Measurements from ENCODE around the gene SHOC2.

Gene SHOC2

DNA sequence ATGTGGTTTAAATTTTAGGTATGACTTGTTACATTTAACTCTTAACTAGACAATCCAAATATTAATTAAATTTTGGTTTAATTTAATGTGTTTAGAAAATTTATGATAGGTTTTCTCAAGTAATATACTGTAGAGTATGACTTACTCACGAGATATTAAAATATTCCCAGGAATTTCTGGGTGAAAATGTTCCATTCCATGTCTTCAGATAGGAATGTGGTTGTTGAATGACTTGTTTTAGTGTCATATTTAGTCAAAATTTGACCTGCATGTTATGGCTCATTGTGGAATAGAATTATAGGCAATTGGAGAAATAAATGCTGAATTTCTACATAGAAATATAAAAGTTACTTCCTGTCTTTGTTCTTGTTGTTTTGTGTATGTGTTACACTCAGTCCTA is 46.7 kb downstream of the SHOC2 start:
- Histone ChIP-seq H3K27ac (ENCODE audit: low read depth, low read length) (no peak overlapping the region), H3K4me3 (ENCODE audit: low read depth in 1 of 2, low read length in 2 of 2) (no peak overlapping the region), H3K9me3 (ENCODE audit: control insufficient read depth in 1 of 2, low read length in 2 of 2) (no peaks in the 10 kb centered on the region), H3K36me3 (ENCODE audit: control insufficient read depth in 1 of 2, insufficient read depth in 2 of 2, low read length in 2 of 2) (no peaks in the 10 kb centered on the region), H3K27me3 (ENCODE audit: control insufficient read depth in 1 of 2, insufficient read depth in 2 of 2, low read length in 2 of 2) (no peaks in the 10 kb centered on the region), H3K4me1 (ENCODE audit: control insufficient read depth in 1 of 2, insufficient read depth in 2 of 2, low read length in 2 of 2) (no peaks in the 10 kb centered on the region), H3K9ac (ENCODE audit: low read depth in 1 of 2, low read length in 2 of 2) (no peak overlapping the region)

- Histone ChIP-seq H3K4me1 (ENCODE audit: control insufficient read depth in 1 of 2, insufficient read depth in 2 of 2, low read length in 2 of 2) (no peaks in the 10 kb centered on the region), H3K4me3 (ENCODE audit: low read depth in 1 of 2, low read length in 2 of 2) (no peak overlapping the region), H3K36me3 (ENCODE audit: control insufficient read depth in 1 of 2, insufficient read depth in 2 of 2, low read length in 2 of 2) (no peaks in the 10 kb centered on the region), H3K27ac (ENCODE audit: low read depth, low read length) (no peak overlapping the region), H3K9me3 (ENCODE audit: control insufficient read depth in 1 of 2, low read length in 2 of 2) (no peaks in the 10 kb centered on the region), H3K27me3 (ENCODE audit: control insufficient read depth in 1 of 2, insufficient read depth in 2 of 2, low read length in 2 of 2) (no peaks in the 10 kb centered on the region), H3K9ac (ENCODE audit: low read depth in 1 of 2, low read length in 2 of 2) (no peak overlapping the region)
Measured at GRCh38 chr10:110967009-110967630, 47.7 kb downstream of the SHOC2 start.

GRCh38 chr10:110967645-110968044 is 48.2 kb downstream of the SHOC2 start:
- H3K27me3 ChIP-seq (ENCODE audit: control insufficient read depth in 1 of 2, insufficient read depth in 2 of 2, low read length in 2 of 2), result no peaks in the 10 kb centered on the region

GRCh38 chr10:110969183-110969582 is 49.8 kb downstream of the SHOC2 start:
- no peak overlapping the region for H3K4me3 ChIP-seq (ENCODE audit: low read depth in 1 of 2, low read length in 2 of 2)
- no peak overlapping the region for H3K9ac ChIP-seq (ENCODE audit: low read depth in 1 of 2, low read length in 2 of 2)
- H3K9me3 ChIP-seq (ENCODE audit: control insufficient read depth in 1 of 2, low read length in 2 of 2), result no peaks in the 10 kb centered on the region
- no peaks in the 10 kb centered on the region for H3K36me3 ChIP-seq (ENCODE audit: control insufficient read depth in 1 of 2, insufficient read depth in 2 of 2, low read length in 2 of 2)
- no peak overlapping the region for H3K27ac ChIP-seq (ENCODE audit: low read depth, low read length)
- no peaks in the 10 kb centered on the region for H3K27me3 ChIP-seq (ENCODE audit: control insufficient read depth in 1 of 2, insufficient read depth in 2 of 2, low read length in 2 of 2)
- no peaks in the 10 kb centered on the region for H3K4me1 ChIP-seq (ENCODE audit: control insufficient read depth in 1 of 2, insufficient read depth in 2 of 2, low read length in 2 of 2)

More at GRCh38 chr10:110967645-110968044, 48.2 kb downstream of the SHOC2 start:
- no peaks in the 10 kb centered on the region for H3K9me3 ChIP-seq (ENCODE audit: control insufficient read depth in 1 of 2, low read length in 2 of 2)
- H3K9ac ChIP-seq (ENCODE audit: low read depth in 1 of 2, low read length in 2 of 2), result no peak overlapping the region
- H3K4me1 ChIP-seq (ENCODE audit: control insufficient read depth in 1 of 2, insufficient read depth in 2 of 2, low read length in 2 of 2), result no peaks in the 10 kb centered on the region
- H3K36me3 ChIP-seq (ENCODE audit: control insufficient read depth in 1 of 2, insufficient read depth in 2 of 2, low read length in 2 of 2), result no peaks in the 10 kb centered on the region
- H3K4me3 ChIP-seq (ENCODE audit: low read depth in 1 of 2, low read length in 2 of 2), result no peak overlapping the region
- no peak overlapping the region for H3K27ac ChIP-seq (ENCODE audit: low read depth, low read length)

DNA sequence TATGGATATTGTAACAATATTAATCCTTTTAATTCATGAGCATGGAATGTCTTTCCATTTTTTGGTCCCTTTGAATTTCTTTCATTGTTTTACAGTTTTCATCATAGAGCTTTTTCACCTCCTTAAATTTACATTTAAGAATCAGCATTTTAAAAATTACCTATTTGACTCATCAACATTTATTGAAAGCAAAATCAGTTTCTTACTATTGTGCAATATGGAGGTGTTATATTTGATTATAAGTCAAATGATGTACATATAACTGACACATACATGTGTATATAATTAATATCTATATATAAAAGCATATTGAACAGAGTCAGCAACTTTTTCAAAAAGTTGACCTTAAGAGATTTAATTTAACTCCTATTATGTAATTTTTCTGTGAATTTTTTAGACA is 52.2 kb downstream of the SHOC2 start:
- Histone ChIP-seq H3K9ac (ENCODE audit: low read depth in 1 of 2, low read length in 2 of 2) (no peak overlapping the region), H3K27ac (ENCODE audit: low read depth, low read length) (no peak overlapping the region), H3K4me3 (ENCODE audit: low read depth in 1 of 2, low read length in 2 of 2) (no peak overlapping the region), H3K4me1 (ENCODE audit: control insufficient read depth in 1 of 2, insufficient read depth in 2 of 2, low read length in 2 of 2) (no peaks in the 10 kb centered on the region), H3K27me3 (ENCODE audit: control insufficient read depth in 1 of 2, insufficient read depth in 2 of 2, low read length in 2 of 2) (no peaks in the 10 kb centered on the region), H3K36me3 (ENCODE audit: control insufficient read depth in 1 of 2, insufficient read depth in 2 of 2, low read length in 2 of 2) (no peaks in the 10 kb centered on the region), H3K9me3 (ENCODE audit: control insufficient read depth in 1 of 2, low read length in 2 of 2) (no peaks in the 10 kb centered on the region)

DNA sequence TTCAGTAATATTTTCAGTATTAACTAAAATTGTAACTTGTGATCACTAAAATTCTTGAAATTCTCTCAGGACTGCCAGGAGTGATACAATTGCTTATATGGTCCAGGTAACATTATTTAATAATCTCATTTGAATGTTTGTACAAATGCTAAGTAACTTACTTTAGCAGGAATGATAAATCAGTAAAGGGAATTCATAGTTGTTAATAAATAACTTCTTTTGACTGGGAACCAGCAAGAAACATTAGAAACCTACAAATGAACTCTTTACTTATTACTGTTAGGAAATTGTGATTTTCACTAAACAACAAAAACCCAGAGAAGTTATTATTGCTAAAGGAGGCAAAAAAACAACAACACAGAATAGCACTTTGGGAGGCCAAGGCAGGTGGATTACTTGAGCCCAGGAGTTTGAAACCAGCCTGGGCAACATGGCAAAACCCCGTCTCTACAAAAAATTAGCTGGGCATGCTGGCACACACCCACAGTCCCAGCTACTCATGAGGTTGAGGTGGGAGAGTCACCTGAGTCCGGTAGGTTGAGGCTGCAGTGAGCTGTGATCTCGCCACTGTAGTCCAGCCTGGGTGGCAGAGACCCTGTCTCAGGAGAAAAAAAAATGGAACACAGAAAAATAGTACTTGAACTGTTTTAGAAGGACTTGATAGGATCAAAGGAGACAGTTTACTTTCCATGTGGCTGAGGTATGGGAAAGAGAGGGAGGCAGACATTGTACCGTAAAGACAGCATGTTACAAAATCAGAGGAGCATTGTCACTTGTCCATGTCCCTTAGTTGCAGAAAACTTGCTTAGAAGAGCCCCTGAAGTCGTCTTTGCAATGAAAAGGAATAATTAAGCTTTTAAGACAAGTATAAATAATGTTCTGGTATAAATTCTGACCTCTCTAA is 53.1 kb downstream of the SHOC2 start:
- Histone ChIP-seq H3K27ac (ENCODE audit: low read depth, low read length) (no peak overlapping the region), H3K36me3 (ENCODE audit: control insufficient read depth in 1 of 2, insufficient read depth in 2 of 2, low read length in 2 of 2) (no peaks in the 10 kb centered on the region), H3K9me3 (ENCODE audit: control insufficient read depth in 1 of 2, low read length in 2 of 2) (no peaks in the 10 kb centered on the region), H3K4me1 (ENCODE audit: control insufficient read depth in 1 of 2, insufficient read depth in 2 of 2, low read length in 2 of 2) (no peaks in the 10 kb centered on the region), H3K27me3 (ENCODE audit: control insufficient read depth in 1 of 2, insufficient read depth in 2 of 2, low read length in 2 of 2) (no peaks in the 10 kb centered on the region), H3K9ac (ENCODE audit: low read depth in 1 of 2, low read length in 2 of 2) (no peak overlapping the region), H3K4me3 (ENCODE audit: low read depth in 1 of 2, low read length in 2 of 2) (no peak overlapping the region)

DNA sequence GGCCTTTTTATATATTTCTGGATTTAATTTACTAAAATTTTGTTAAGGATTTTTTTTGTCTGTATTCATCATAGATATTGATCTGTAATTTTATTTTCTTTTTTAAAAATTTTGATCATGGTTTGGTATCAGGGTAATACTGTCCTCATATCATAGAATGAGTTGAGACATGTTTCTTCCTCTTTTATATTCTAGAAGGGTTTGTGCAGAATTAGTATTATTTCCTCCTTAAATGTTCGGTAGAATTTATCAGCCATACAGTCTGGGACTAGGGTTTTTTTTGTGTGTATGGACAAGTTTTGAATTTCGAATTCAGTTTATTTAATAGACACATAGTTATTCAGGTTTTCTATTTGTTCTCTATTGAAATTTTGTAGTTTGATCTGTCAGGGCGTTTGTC is 54.0 kb downstream of the SHOC2 start:
- no peak overlapping the region for H3K4me3 ChIP-seq (ENCODE audit: low read depth in 1 of 2, low read length in 2 of 2)
- H3K9ac ChIP-seq (ENCODE audit: low read depth in 1 of 2, low read length in 2 of 2), result no peak overlapping the region
- no peak overlapping the region for H3K27ac ChIP-seq (ENCODE audit: low read depth, low read length)
- H3K27me3 ChIP-seq (ENCODE audit: control insufficient read depth in 1 of 2, insufficient read depth in 2 of 2, low read length in 2 of 2), result no peaks in the 10 kb centered on the region
- no peaks in the 10 kb centered on the region for H3K9me3 ChIP-seq (ENCODE audit: control insufficient read depth in 1 of 2, low read length in 2 of 2)
- H3K36me3 ChIP-seq (ENCODE audit: control insufficient read depth in 1 of 2, insufficient read depth in 2 of 2, low read length in 2 of 2), result no peaks in the 10 kb centered on the region
- H3K4me1 ChIP-seq (ENCODE audit: control insufficient read depth in 1 of 2, insufficient read depth in 2 of 2, low read length in 2 of 2), result no peaks in the 10 kb centered on the region

DNA sequence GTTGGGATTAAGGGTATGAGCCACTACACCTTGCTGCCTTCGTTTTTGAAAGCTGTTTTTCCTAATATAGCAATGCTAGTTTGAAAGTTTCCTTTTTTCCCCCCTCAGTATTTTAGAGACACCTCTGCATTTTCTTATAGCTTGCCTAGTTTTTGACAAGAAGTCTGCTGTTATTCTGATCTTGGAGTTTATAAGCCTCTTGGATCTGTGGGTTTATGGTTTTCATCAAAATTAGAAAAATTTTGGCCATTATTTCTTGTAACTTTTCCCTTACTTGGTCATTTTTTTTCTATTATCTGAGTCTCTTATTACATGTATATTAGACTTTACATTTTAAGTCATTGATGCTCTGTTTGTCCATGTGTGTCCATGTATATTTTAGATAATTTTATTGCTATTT is 57.2 kb downstream of the SHOC2 start:
- H3K4me3 ChIP-seq (ENCODE audit: low read depth in 1 of 2, low read length in 2 of 2), result no peak overlapping the region
- no peaks in the 10 kb centered on the region for H3K4me1 ChIP-seq (ENCODE audit: control insufficient read depth in 1 of 2, insufficient read depth in 2 of 2, low read length in 2 of 2)
- H3K9me3 ChIP-seq (ENCODE audit: control insufficient read depth in 1 of 2, low read length in 2 of 2), result no peaks in the 10 kb centered on the region
- H3K27ac ChIP-seq (ENCODE audit: low read depth, low read length), result no peak overlapping the region
- no peaks in the 10 kb centered on the region for H3K27me3 ChIP-seq (ENCODE audit: control insufficient read depth in 1 of 2, insufficient read depth in 2 of 2, low read length in 2 of 2)
- no peak overlapping the region for H3K9ac ChIP-seq (ENCODE audit: low read depth in 1 of 2, low read length in 2 of 2)
- no peaks in the 10 kb centered on the region for H3K36me3 ChIP-seq (ENCODE audit: control insufficient read depth in 1 of 2, insufficient read depth in 2 of 2, low read length in 2 of 2)

DNA sequence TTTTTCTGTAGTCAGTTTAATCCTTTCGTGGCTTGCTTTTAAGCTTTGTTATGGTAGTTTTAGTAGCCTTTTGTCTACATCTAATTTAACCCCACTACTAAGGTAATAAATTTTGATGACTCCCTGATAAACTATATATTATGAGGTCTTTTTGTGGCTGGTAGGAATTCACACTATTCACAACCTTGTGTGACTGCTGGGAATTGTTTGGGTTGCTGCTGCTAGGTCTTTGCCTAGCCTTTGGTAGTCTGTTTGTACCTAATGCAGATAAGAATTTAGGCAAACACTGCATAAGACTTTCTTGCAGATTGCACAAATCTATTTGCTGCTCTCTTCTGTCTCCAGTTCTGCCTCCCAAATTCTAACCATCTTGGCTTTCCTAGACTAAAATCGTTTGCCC is 58.3 kb downstream of the SHOC2 start:
- Histone ChIP-seq H3K27me3 (ENCODE audit: control insufficient read depth in 1 of 2, insufficient read depth in 2 of 2, low read length in 2 of 2) (no peaks in the 10 kb centered on the region), H3K9me3 (ENCODE audit: control insufficient read depth in 1 of 2, low read length in 2 of 2) (no peaks in the 10 kb centered on the region), H3K27ac (ENCODE audit: low read depth, low read length) (no peak overlapping the region), H3K4me1 (ENCODE audit: control insufficient read depth in 1 of 2, insufficient read depth in 2 of 2, low read length in 2 of 2) (no peaks in the 10 kb centered on the region), H3K9ac (ENCODE audit: low read depth in 1 of 2, low read length in 2 of 2) (no peak overlapping the region), H3K36me3 (ENCODE audit: control insufficient read depth in 1 of 2, insufficient read depth in 2 of 2, low read length in 2 of 2) (no peaks in the 10 kb centered on the region), H3K4me3 (ENCODE audit: low read depth in 1 of 2, low read length in 2 of 2) (no peak overlapping the region)

DNA sequence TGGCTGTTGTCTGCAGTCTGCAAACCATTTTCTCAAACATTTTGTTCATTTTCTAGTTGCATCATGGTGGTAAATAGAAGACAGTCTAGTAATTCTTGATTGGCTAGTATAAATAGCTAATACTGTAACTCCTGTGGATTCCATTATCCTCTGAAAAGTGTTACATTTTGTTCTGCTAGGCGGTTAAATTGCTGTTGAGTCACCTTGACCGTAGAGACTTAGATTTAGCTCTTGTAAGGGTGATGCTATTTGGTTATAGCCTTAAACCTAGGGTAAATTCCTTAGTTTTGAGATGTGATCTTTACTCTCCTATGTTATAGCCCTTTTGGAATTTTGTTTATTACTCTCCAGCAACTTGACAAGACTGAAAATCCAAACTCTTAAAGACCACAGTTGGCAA is 58.8 kb downstream of the SHOC2 start:
- Histone ChIP-seq H3K4me3 (ENCODE audit: low read depth in 1 of 2, low read length in 2 of 2) (no peak overlapping the region), H3K27me3 (ENCODE audit: control insufficient read depth in 1 of 2, insufficient read depth in 2 of 2, low read length in 2 of 2) (no peaks in the 10 kb centered on the region), H3K9me3 (ENCODE audit: control insufficient read depth in 1 of 2, low read length in 2 of 2) (no peaks in the 10 kb centered on the region), H3K9ac (ENCODE audit: low read depth in 1 of 2, low read length in 2 of 2) (no peak overlapping the region), H3K36me3 (ENCODE audit: control insufficient read depth in 1 of 2, insufficient read depth in 2 of 2, low read length in 2 of 2) (no peaks in the 10 kb centered on the region), H3K4me1 (ENCODE audit: control insufficient read depth in 1 of 2, insufficient read depth in 2 of 2, low read length in 2 of 2) (no peaks in the 10 kb centered on the region), H3K27ac (ENCODE audit: low read depth, low read length) (no peak overlapping the region)
